GM20000 (cell line): ENCODE data around the gene KIAA0753.

Source experiments
- DNase-seq: peaks from one replicate; pipeline ENCODE4 v3.0.0; 2012; ENCODE audit warnings: low spot score
- TF ChIP-seq, protein P1 (sequence below): IDR thresholded peaks from 2 replicates; pipeline ENCODE4 v1.5.1; 2012; ENCODE audit warnings: mild to moderate bottlenecking, control low read depth; ENCODE audit errors: extremely low read depth, missing control alignments

The KIAA0753 gene

DNA sequence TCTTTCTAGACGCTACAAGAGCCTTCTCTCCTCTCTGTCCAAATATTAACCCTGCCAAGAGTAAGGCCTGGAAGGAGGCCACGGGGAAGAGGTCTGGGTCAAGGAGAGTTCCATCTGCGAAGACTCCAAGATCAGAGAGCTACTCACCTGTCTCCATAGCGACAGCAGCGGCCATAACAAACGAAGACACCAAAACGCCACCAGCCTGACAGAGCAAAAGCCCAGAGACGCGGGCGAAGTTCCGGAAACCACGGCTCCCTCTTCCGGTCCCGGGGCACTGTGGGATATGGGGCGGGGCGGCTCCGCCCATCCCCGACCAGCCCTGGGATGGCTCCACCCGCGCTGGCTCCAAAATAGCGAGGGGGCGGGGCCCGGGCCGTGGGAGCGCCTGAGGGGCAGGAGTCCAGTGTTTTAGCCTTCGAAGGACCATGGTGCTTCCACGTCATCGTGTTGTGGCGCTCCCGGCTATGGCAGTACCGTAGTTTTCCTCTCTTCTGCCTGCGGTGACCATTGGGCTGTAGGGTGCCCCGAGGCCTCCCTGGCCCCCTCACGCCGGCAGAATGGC, 10.9 kb upstream of the KIAA0753 start, which contains the start of the genes C17orf100 and MED31:
TSS of gene C17orf100 (plus strand) at position 409 of the 565 bp plus-strand sequence. CDS start at position 561, 152 bp downstream.
TSS of gene MED31 (minus strand) at position 252 of the 565 bp plus-strand sequence. CDS start at position 175, 77 bp downstream.
- DNase-seq, result peak; percentile 97
- TF ChIP-seq, protein P1, sequence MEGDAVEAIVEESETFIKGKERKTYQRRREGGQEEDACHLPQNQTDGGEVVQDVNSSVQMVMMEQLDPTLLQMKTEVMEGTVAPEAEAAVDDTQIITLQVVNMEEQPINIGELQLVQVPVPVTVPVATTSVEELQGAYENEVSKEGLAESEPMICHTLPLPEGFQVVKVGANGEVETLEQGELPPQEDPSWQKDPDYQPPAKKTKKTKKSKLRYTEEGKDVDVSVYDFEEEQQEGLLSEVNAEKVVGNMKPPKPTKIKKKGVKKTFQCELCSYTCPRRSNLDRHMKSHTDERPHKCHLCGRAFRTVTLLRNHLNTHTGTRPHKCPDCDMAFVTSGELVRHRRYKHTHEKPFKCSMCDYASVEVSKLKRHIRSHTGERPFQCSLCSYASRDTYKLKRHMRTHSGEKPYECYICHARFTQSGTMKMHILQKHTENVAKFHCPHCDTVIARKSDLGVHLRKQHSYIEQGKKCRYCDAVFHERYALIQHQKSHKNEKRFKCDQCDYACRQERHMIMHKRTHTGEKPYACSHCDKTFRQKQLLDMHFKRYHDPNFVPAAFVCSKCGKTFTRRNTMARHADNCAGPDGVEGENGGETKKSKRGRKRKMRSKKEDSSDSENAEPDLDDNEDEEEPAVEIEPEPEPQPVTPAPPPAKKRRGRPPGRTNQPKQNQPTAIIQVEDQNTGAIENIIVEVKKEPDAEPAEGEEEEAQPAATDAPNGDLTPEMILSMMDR, result no peak

DNA sequence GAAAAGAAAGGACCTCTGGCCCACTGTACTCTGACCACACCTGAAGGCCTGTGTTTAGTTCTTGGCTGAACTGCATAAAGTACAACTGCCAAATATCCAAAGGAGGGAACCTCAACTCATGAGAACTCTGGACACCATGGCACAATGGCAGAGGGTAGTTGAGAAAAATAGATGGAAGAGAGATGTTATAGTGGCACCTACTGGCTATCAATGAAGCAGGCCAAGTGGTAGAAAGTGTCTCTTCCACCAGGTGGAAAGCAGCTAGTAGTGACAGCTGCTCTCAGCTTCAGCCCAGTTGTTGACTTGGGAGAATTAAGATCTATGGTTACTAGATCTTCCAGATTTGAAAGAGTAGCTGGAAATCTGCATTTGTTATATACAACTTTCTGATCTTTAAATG, 7.7 kb upstream of the KIAA0753 start:
- TF ChIP-seq, protein P1, result peak; percentile 20
- DNase-seq, result peak; percentile 28

DNA sequence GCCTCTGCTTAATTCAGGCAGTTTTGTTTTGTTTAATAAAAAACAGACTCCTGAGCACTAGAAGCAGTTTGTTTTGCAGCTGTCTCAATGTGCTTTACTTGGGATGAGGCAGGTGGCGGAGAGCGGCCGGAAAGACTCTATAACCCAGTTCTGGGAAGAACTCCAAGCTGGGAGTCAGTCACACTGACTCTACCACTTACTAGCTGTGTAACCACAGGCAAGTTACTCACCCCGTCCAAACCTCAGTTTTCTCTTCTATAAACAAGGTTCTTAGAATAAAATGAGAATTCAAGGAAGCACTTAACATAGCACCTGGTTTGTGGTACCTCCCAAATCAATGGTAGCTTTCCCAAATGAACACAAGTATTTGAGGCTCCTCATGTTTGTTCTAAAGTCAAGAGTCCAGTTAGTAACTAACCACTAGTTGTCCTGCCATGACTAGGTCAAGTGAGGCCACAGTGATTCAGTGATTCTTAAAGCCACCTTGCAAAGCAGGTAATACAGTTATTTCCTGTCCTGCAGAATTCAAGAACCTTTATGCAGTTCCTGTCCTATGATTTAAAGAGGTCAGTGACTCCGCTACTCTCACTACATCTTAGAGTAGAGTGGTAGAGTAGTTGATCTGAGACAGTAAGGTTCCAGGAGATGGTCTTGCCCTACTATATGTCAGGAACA, 3.1 kb upstream of the KIAA0753 start:
- TF ChIP-seq, protein P1, result no peak
- DNase-seq, result no peak

DNA sequence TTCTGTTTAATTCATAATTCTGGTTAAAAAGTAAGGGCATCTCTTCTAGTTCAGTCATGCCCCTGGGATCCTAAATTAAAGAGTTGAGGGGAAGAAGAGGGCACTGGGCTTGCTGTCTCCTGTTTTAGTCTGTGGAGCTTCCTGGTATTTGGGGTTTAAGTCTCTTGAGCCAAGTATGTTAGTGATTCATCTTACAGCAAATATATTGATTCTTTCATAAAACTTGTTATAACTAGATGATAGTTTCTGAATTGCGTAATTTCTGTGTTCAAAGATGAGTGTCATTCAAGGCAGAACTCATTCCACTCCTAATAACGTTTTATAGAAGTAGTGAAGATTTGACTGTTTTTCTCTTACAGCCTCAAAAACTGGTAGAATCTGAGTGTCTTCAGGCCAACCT, 2.1 kb upstream of the KIAA0753 start:
- TF ChIP-seq, protein P1, result no peak
- DNase-seq, result no peak

DNA sequence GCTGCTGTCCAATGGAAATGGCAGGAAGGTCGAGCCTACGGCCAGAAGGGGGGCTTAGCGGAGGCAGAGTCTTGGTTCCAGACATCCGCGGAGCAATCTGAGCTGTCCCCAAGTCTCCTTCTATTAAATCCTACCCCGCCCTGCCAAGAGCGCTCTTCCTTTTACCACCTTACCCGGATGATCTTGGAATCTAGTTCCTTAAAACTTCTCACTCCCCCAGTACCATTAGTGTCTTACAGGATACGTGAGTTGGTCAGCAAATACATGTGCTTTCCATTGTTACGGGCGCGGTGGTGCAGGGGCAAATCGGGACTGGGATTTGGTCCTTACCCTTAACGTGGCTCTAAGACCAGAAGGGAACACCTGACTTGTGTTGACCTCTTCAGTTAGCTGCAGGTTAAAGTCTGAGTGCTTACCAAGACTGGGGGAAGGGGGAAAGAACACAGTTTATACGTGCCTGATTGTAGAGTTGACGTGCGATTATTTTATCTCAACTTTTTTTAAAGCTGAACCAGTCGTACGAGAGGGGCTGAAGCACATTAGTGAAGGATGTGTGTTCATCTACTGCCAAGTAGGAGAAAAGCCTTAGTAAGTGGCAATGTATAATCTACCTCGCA, 844 bp upstream of the KIAA0753 start:
- TF ChIP-seq, protein P1, result no peak
- DNase-seq, result no peak

DNA sequence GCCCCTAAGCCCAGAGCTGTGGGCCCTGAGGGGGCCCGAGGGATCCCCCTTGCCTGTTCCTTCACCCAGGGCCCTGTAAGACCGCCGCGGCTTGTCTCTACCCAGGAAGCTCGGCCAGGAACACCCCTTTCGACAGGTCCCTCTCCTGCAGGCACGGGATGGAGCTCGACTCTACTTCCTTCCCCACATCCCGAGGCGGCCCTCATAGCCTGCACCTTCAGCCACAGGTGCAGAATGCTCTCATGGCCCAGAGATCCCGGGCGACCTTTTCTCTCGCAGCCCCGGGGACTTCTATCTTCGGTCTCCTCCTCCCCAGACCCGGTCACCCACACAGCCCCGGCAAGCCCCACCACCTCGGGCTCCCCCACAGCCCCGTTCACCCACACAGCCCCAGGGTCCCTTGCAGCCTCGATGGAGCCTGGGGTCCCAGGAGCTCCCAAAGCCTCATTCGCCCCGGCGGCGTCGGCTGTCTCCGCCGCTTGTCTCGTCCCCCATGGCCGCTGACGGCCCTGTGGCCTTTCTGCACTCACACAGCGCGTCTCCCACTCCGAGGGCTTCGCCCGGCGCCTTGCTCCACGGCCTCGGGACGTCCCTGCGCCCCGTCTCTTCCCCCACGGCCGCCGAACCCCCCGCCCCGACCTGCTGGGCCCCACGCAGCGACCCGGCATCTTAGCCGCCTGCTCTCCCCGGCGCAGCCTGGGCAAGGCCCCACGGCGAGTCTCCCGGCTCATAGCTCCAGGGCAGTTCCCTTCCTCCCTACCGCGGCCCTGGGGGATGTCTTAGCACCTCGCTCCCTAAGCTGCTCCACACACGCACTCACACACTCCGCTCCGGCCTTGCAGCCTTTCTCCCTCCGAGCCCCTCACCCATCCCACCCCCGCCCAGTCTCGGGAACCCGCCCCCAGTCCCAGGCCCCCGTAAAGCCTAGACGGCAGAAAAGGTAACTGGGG, 650 bp downstream of the KIAA0753 start:
- DNase-seq, result peak; percentile 57
- TF ChIP-seq, protein P1, result no peak
